Measurements from ENCODE around the gene USP31. TPM values are rescaled to one million over a fixed set of nuclear protein-coding genes. Genes with fewer than 3 reads are reported as not detected.

The USP31 gene
- total and polyA plus RNA-seq, 2 of the 8 experiments (the other 6 are each of a cell fraction or from before 2014, with no cell fraction given) = 6.7 to 19.0 TPM

GRCh38 chr16:23156946-23157460, 7.8 kb upstream of the USP31 start (continued):
- no peak for TF ChIP-seq SP2 (IDR thresholded peaks at IDR 0.05; ENCODE audit: low read length)
- TF ChIP-seq PHF8 (conservative IDR thresholded peaks at IDR 0.05; ENCODE audit: low read depth, low read length) = no peak
- no peak for TF ChIP-seq HDAC6 (IDR thresholded peaks at IDR 0.05; ENCODE audit: low read depth, low read length)
- no peak for TF ChIP-seq CHD2 (IDR thresholded peaks at IDR 0.05; ENCODE audit: low read length)
- TF ChIP-seq TAF7 (optimal IDR thresholded peaks at IDR 0.05; ENCODE audit: borderline replicate concordance, low read depth, low read length) = no peak
- no peak for TF ChIP-seq POLR2AphosphoS5 (IDR thresholded peaks at IDR 0.05; ENCODE audit: low read depth, low read length)
- no peak for TF ChIP-seq SUZ12 (IDR thresholded peaks at IDR 0.05; ENCODE audit: low read length)
